ENCODE measurements around the gene CHRM1. TPM values are rescaled to one million over a fixed set of nuclear protein-coding genes. Genes with fewer than 3 reads are reported as not detected.

Gene CHRM1
- total and polyA plus RNA-seq, 8 donors: 0.34 to 2.3 (median 0.57) TPM

GRCh38 chr11:62931499-62932278 is 10.5 kb upstream of the CHRM1 start:
- Histone ChIP-seq H3K9me3 (no peaks in the 10 kb centered on the region), H3K27me3 (peaks cover 15 to 40% of the 10 kb centered on the region in 2 donors), H3K4me3 (no peak overlapping the region), H3K36me3 (no peaks in the 10 kb centered on the region), H3K4me1 (peaks cover 0 to under 1% of the 10 kb centered on the region in 2 donors), H3K27ac (no peak overlapping the region)
- TF ChIP-seq, protein P1, sequence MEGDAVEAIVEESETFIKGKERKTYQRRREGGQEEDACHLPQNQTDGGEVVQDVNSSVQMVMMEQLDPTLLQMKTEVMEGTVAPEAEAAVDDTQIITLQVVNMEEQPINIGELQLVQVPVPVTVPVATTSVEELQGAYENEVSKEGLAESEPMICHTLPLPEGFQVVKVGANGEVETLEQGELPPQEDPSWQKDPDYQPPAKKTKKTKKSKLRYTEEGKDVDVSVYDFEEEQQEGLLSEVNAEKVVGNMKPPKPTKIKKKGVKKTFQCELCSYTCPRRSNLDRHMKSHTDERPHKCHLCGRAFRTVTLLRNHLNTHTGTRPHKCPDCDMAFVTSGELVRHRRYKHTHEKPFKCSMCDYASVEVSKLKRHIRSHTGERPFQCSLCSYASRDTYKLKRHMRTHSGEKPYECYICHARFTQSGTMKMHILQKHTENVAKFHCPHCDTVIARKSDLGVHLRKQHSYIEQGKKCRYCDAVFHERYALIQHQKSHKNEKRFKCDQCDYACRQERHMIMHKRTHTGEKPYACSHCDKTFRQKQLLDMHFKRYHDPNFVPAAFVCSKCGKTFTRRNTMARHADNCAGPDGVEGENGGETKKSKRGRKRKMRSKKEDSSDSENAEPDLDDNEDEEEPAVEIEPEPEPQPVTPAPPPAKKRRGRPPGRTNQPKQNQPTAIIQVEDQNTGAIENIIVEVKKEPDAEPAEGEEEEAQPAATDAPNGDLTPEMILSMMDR (IDR thresholded peaks at IDR 0.05): no peak
- no peak for DNase-seq
- intact Hi-C loops (cut with DNase I): no loop called here
- no peak for ATAC-seq

- intact Hi-C loops (cut with DNase I): no loop called here
- DNase-seq: no peak
- TF ChIP-seq, protein P1 (IDR thresholded peaks at IDR 0.05): no peak
- H3K27me3 ChIP-seq: peaks cover 25 to 50% of the 10 kb centered on the region in 2 donors
- no peaks in the 10 kb centered on the region for H3K9me3 ChIP-seq
- H3K4me3 ChIP-seq: no peak overlapping the region
- ATAC-seq: no peak
- H3K4me1 ChIP-seq: peaks cover 4 to 10% of the 10 kb centered on the region in 2 donors
- no peak overlapping the region for H3K27ac ChIP-seq
- H3K36me3 ChIP-seq: no peaks in the 10 kb centered on the region
These were observed 9.5 kb upstream of the CHRM1 start for GRCh38 chr11:62930666-62931065.

DNA sequence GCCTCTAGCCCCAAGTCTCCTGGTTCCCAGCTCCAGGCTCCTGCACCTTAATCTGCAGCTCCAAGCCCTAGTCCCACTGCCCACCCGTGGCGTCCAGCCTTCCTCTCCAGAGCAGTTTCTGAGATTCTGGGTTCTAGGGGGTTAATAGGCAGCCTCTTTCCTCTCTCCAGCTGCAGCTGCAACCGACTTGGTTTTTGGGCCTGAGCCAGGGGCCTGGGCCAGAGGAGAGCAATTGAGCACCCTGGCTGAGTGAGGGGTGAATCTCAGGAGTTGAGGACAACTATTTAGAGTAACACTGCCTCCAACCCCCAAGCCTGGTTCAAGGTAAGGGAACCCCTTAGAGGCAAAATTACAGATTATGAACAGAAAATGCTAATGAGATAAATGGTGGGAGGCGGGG is 9.0 kb upstream of the CHRM1 start:
- DNase-seq: no peak
- no peak overlapping the region for H3K27ac ChIP-seq

GRCh38 chr11:62928011-62928410 is 6.8 kb upstream of the CHRM1 start:
- no peak for ATAC-seq
- H3K4me3 ChIP-seq: no peak overlapping the region
- no peaks in the 10 kb centered on the region for H3K36me3 ChIP-seq
- H3K27ac ChIP-seq: no peak overlapping the region
- H3K4me1 ChIP-seq: peaks cover 7 to 21% of the 10 kb centered on the region in 2 donors
- peaks cover 50 to 77% of the 10 kb centered on the region in 2 donors for H3K27me3 ChIP-seq
- intact Hi-C loops (cut with DNase I): no loop called here
- no peak for DNase-seq
- H3K9me3 ChIP-seq: no peaks in the 10 kb centered on the region
- TF ChIP-seq, protein P1 (IDR thresholded peaks at IDR 0.05): no peak

More for the DNA sequence above, 9.0 kb upstream of the CHRM1 start:
- TF ChIP-seq, protein P1 (IDR thresholded peaks at IDR 0.05): no peak
- intact Hi-C loops (cut with DNase I): no loop called here
- H3K9me3 ChIP-seq: no peaks in the 10 kb centered on the region
- H3K4me1 ChIP-seq: peaks cover 4 to 14% of the 10 kb centered on the region in 2 donors
- no peak for ATAC-seq
- H3K27me3 ChIP-seq: peaks cover 30 to 55% of the 10 kb centered on the region in 2 donors
- no peaks in the 10 kb centered on the region for H3K36me3 ChIP-seq
- H3K4me3 ChIP-seq: no peak overlapping the region

GRCh38 chr11:62926680-62927455 is 5.7 kb upstream of the CHRM1 start:
- ATAC-seq: no peak
- peaks cover 57 to 88% of the 10 kb centered on the region in 2 donors for H3K27me3 ChIP-seq
- no peak overlapping the region for H3K4me3 ChIP-seq
- peaks cover 7 to 21% of the 10 kb centered on the region in 2 donors for H3K4me1 ChIP-seq
- intact Hi-C loops (cut with DNase I): no loop called here
- no peaks in the 10 kb centered on the region for H3K9me3 ChIP-seq
- H3K36me3 ChIP-seq: no peaks in the 10 kb centered on the region
- no peak overlapping the region for H3K27ac ChIP-seq
- TF ChIP-seq, protein P1 (IDR thresholded peaks at IDR 0.05): no peak
- DNase-seq: no peak
